Cardiac fibroblast (primary cell): ENCODE results near the gene CALCOCO1.

Experiments used
- DNase-seq, 2 donors: peaks; one replicate each; pipeline versions ENCODE4 v3.0.0 to v3.0.0-alpha.2; 2010; ENCODE audit warnings: low read depth in 2 of 2
- H3K4me3 ChIP-seq, 2 donors: replicated peaks in 1 of 2; 1 replicate in 1 of 2; 2 replicates in 1 of 2; pipeline ENCODE4 v1.5.1; 2011; ENCODE audit warnings: low read depth in 2 of 2, low read length in 2 of 2, mild to moderate bottlenecking in 2 of 2, moderate library complexity in 1 of 2
- TF ChIP-seq, protein P1 (sequence below): IDR thresholded peaks from one replicate; pipeline ENCODE4 v1.5.1; 2011; ENCODE audit warnings: low read depth, mild to moderate bottlenecking, low read length, inconsistent platforms

CALCOCO1 gene

DNA sequence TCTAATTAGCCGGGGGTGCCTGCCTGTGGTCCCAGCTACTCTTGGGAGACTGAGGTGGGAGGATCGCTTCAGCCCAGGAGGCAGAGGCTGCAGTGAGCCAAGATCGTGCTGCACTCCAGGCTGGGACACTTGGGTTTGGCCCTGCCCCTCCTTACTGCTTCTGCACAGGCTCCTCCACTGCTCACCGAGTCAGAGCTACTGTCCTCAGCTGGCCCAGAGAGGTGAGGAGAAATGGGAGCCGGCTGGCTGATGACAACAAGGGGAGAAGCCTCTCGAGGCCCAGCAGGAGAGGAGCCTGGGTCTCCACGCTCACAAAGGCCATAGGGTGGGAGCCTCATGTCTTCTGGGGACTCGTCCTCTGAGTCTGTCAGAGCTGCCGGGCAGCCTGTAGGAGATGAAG is 13.7 kb downstream of the CALCOCO1 start:
- TF ChIP-seq, protein P1, sequence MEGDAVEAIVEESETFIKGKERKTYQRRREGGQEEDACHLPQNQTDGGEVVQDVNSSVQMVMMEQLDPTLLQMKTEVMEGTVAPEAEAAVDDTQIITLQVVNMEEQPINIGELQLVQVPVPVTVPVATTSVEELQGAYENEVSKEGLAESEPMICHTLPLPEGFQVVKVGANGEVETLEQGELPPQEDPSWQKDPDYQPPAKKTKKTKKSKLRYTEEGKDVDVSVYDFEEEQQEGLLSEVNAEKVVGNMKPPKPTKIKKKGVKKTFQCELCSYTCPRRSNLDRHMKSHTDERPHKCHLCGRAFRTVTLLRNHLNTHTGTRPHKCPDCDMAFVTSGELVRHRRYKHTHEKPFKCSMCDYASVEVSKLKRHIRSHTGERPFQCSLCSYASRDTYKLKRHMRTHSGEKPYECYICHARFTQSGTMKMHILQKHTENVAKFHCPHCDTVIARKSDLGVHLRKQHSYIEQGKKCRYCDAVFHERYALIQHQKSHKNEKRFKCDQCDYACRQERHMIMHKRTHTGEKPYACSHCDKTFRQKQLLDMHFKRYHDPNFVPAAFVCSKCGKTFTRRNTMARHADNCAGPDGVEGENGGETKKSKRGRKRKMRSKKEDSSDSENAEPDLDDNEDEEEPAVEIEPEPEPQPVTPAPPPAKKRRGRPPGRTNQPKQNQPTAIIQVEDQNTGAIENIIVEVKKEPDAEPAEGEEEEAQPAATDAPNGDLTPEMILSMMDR = no peak
- no peak for DNase-seq
- no peak overlapping the region for H3K4me3 ChIP-seq

DNA sequence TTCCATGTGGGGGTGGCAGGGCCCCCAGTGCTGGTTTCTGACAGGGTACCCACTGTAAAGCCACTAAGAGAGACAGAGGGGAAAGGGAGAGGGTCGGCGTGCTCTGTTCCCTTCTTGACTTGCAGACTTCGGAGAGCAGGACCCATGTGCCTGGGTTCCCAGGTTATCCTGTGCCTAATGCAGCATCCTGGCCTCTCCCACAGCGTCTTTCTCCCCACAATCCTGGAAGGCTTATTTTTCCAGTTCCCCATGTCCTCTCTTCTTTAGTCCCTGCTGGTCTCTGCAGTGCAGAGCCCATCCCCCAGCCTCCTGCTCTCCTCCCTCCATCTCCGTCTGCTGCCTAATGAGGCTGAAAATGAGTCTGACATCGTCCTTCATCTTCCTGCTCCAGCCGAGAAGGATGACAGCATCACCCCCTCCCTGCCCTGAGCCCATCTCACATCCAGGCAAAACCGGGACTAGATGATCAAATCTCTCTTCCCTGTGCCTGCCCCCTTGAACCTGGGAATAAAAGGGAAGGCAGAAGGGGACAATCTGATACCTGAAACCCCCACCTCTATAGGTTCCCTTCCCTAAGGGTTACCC is 15.1 kb downstream of the CALCOCO1 start:
- TF ChIP-seq, protein P1 = no peak
- H3K4me3 ChIP-seq = no peak overlapping the region
- no peak for DNase-seq

DNA sequence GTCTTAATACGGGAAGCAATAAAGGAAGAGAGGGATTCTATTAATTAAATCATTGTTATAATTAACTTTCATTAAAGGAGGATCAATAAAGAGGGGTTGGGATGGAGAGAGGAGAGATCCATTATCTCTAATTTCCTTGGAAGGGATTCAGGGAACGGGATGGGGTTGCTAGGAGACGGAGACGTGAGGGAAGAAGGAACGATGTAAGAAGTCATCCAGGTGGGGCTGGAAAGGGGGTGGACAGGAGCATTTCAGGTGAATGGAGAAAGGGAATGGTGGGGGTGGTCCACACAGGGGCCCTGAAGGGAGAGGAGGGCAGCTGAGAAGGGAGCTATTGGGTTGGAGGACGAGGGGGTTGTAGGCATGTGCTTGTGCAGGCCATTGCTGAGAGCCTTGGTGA is 17.2 kb downstream of the CALCOCO1 start:
- H3K4me3 ChIP-seq = no peak overlapping the region
- no peak for DNase-seq
- TF ChIP-seq, protein P1 = no peak

DNA sequence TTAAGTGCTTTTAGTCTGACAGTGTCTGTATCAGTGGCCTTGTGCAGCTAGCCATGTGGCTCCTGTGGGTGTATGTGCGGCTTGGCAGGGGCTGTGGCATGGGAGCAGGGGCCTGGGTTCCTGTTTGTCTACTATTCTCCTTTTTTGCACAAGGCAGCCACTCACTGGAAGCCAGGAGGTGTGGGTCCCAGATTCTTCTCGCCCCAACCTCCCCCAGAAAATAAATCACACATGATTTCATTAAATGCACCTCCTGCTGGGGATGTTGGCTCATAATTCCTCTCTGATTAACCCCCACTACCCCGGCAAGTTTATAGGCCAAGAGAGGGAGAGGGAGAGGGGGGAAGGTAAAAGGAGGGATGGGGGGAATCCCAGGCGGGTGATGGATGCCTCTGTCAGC is 17.6 kb downstream of the CALCOCO1 start:
- no peak overlapping the region for H3K4me3 ChIP-seq
- no peak for DNase-seq
- TF ChIP-seq, protein P1 = no peak

DNA sequence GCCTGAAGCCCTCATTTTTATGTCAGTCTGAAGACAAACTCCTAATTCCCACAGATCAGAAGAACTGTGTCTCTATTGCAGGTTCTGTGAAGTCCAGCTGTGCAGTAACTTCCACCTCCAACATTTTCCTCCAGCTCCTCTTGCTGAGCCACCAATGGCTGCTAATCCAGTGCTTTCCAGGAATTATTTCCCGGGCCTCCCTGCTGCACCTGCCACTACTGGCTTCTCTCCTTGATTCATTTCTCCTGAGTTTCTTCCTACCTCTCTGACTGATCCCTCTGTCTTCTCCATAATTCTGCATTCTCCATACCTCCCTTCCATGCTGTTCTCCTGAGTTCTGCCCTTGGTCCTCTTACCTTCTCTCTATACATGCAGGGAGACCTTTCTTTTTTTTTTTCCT is 21.2 kb downstream of the CALCOCO1 start:
- H3K4me3 ChIP-seq = no peak overlapping the region

DNA sequence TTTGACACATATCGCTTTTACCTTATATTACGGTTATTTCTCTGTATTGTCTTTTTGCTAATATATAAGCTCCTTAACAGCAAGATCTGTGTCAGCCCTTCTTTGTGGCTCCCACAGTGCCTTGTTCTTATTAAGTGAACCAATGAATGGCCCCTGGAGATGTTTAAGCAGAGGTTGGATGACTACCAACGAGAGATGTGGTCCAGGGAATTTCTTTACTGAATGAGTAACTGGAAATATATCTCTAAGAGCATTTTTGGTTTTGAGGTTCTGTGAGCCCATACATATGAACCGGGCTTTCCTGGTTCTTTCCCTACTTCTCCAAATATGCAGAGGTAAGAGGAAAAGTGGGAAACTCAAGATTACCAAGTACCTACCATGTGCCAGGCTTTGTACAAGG is 23.5 kb downstream of the CALCOCO1 start:
- peak; percentile 23 to 53 for DNase-seq
- no peak overlapping the region for H3K4me3 ChIP-seq
- TF ChIP-seq, protein P1 = no peak

More for the DNA sequence above, 21.2 kb downstream of the CALCOCO1 start:
- DNase-seq = no peak
- TF ChIP-seq, protein P1 = no peak
